HEK293 (cell line): Measurements from ENCODE around the gene RPL7A.

Experiments used
- CTCF ChIA-PET: fragments of 350-600 bp; formaldehyde crosslinking; extraction: SDS; loops from one replicate; lab custom pipeline; 2021; ENCODE audit warnings: antibody characterized with exemption; lab: Yijun Ruan, JAX
- POLR2A ChIA-PET: fragments of 300-600 bp; formaldehyde crosslinking; extraction: SDS; loops from one replicate; lab custom pipeline; 2020; ENCODE audit warnings: antibody characterized with exemption, inconsistent platforms; lab: Yijun Ruan, JAX
- H3K27ac ChIP-seq: fragments of 200-500 bp; sonication (Bioruptor generic); 2 replicates; pipeline ENCODE4 v1.5.1; 2014; ENCODE audit warnings: low read depth, low read length, control low read depth, inconsistent platforms; ENCODE audit errors: extremely low read depth
- H3K36me3 ChIP-seq, 2 experiments: fragments of 200-500 bp in 1 of 2; sonication (Bioruptor generic) in 1 of 2; 1 replicate in 1 of 2; 2 replicates in 1 of 2; pipeline ENCODE4 v1.5.1; 2014 to 2017; ENCODE audit warnings: inconsistent platforms in 2 of 2, low read length in 2 of 2; ENCODE audit not compliant: control insufficient read depth in 2 of 2, insufficient read depth in 1 of 2
- H3K4me1 ChIP-seq: fragments of 200-500 bp; sonication (Bioruptor generic); 2 replicates; pipeline ENCODE4 v1.5.1; 2014; ENCODE audit warnings: mild to moderate bottlenecking, low read length, inconsistent platforms; ENCODE audit not compliant: control insufficient read depth, insufficient read depth
- H3K4me3 ChIP-seq: 2 replicates; pipeline ENCODE4 v1.5.1; 2011; ENCODE audit warnings: low read depth, mild to moderate bottlenecking, control low read depth, low read length, moderate library complexity
- H3K9me3 ChIP-seq: fragments of 200-500 bp; sonication (Bioruptor generic); 2 replicates; pipeline ENCODE4 v1.5.1; 2014; ENCODE audit warnings: low read depth, low read length, inconsistent platforms; ENCODE audit not compliant: control insufficient read depth, insufficient read depth
- AEBP2 ChIP-seq: fragments of 450-650 bp; formaldehyde crosslinking; IDR thresholded peaks from 2 replicates; pipeline ENCODE4 v1.5.1; 2016; ENCODE audit warnings: missing biosample characterization, missing genetic modification characterization, borderline replicate concordance
- GFI1B ChIP-seq: fragments of 450-650 bp; formaldehyde crosslinking; IDR thresholded peaks from 2 replicates; pipeline ENCODE4 v1.5.1; 2016; ENCODE audit warnings: missing biosample characterization, missing genetic modification characterization
- GLI2 ChIP-seq: fragments of 450-650 bp; formaldehyde crosslinking; IDR thresholded peaks from 2 replicates; pipeline ENCODE4; 2017; ENCODE audit warnings: missing biosample characterization, missing genetic modification characterization, low read depth, borderline replicate concordance
- HOXD13 ChIP-seq: sonication (generic); formaldehyde crosslinking; IDR thresholded peaks from 2 replicates; pipeline ENCODE4 v1.8.0; 2022; ENCODE audit warnings: missing genetic modification reagents, borderline replicate concordance
- KLF10 ChIP-seq: fragments of 450-650 bp; IDR thresholded peaks from 2 replicates; pipeline ENCODE4 v1.5.1; 2018; ENCODE audit warnings: missing biosample characterization, mild to moderate bottlenecking, missing genetic modification characterization
- TSHZ1 ChIP-seq: fragments of 450-650 bp; formaldehyde crosslinking; IDR thresholded peaks from 2 replicates; pipeline ENCODE4 v1.5.1; 2016; ENCODE audit warnings: missing biosample characterization, missing genetic modification characterization, borderline replicate concordance
- ZBTB44 ChIP-seq: fragments of 450-650 bp; IDR thresholded peaks from 2 replicates; pipeline ENCODE4 v1.5.1; 2018; ENCODE audit warnings: missing biosample characterization, mild to moderate bottlenecking, missing genetic modification characterization
- ZNF121 ChIP-seq: fragments of 450-650 bp; formaldehyde crosslinking; IDR thresholded peaks from 2 replicates; pipeline ENCODE4 v1.5.1; 2016; ENCODE audit warnings: missing biosample characterization, missing genetic modification characterization
- ZNF184 ChIP-seq: fragments of 450-650 bp; IDR thresholded peaks from 2 replicates; pipeline ENCODE4 v1.5.1; 2018; ENCODE audit warnings: missing biosample characterization, mild to moderate bottlenecking, missing genetic modification characterization
- ZNF202 ChIP-seq: fragments of 450-650 bp; formaldehyde crosslinking; IDR thresholded peaks from 2 replicates; pipeline ENCODE4 v1.5.1; 2016; ENCODE audit warnings: missing biosample characterization, missing genetic modification characterization, borderline replicate concordance
- ZNF24 ChIP-seq: fragments of 450-650 bp; formaldehyde crosslinking; IDR thresholded peaks from 2 replicates; pipeline ENCODE4 v1.5.1; 2016; ENCODE audit warnings: missing biosample characterization, missing genetic modification characterization
- ZNF266 ChIP-seq: fragments of 450-650 bp; formaldehyde crosslinking; IDR thresholded peaks from 2 replicates; pipeline ENCODE4 v1.5.1; 2016; ENCODE audit warnings: missing biosample characterization, missing genetic modification characterization, low read depth
- ZNF324 ChIP-seq: fragments of 450-650 bp; formaldehyde crosslinking; IDR thresholded peaks from 2 replicates; pipeline ENCODE4 v1.5.1; 2016; ENCODE audit warnings: missing biosample characterization, missing genetic modification characterization
- ZNF529 ChIP-seq: fragments of 450-650 bp; formaldehyde crosslinking; IDR thresholded peaks from 2 replicates; pipeline ENCODE4 v1.5.1; 2017; ENCODE audit warnings: missing genetic modification characterization, missing biosample characterization; ENCODE audit not compliant: insufficient replicate concordance
- ZNF548 ChIP-seq: fragments of 450-650 bp; formaldehyde crosslinking; IDR thresholded peaks from 2 replicates; pipeline ENCODE4 v1.5.1; 2016; ENCODE audit warnings: missing biosample characterization, missing genetic modification characterization
- ZNF600 ChIP-seq: fragments of 450-650 bp; formaldehyde crosslinking; IDR thresholded peaks from 2 replicates; pipeline ENCODE4 v1.5.1; 2016; ENCODE audit warnings: missing biosample characterization, missing genetic modification characterization
- ZNF792 ChIP-seq: fragments of 450-650 bp; formaldehyde crosslinking; IDR thresholded peaks from 2 replicates; pipeline ENCODE4 v1.5.1; 2016; ENCODE audit warnings: missing biosample characterization, missing genetic modification characterization
- TF ChIP-seq, protein P1 (sequence below): fragments of 450-650 bp; formaldehyde crosslinking; IDR thresholded peaks from 2 replicates; pipeline ENCODE4 v1.5.1; 2016; ENCODE audit warnings: missing biosample characterization, missing genetic modification characterization
- TF ChIP-seq, protein P2 (sequence below): fragments of 450-650 bp; formaldehyde crosslinking; IDR thresholded peaks from 2 replicates; pipeline ENCODE4 v1.5.1; 2016; ENCODE audit warnings: missing biosample characterization, missing genetic modification characterization
- TF ChIP-seq, protein P3 (sequence below): fragments of 450-650 bp; formaldehyde crosslinking; IDR thresholded peaks from 2 replicates; pipeline ENCODE4 v1.5.1; 2017; ENCODE audit warnings: missing biosample characterization, missing genetic modification characterization
- TF ChIP-seq, protein P4 (sequence below): fragments of 450-650 bp; formaldehyde crosslinking; IDR thresholded peaks from 2 replicates; pipeline ENCODE4 v1.5.1; 2016; ENCODE audit warnings: missing biosample characterization, missing genetic modification characterization

Gene RPL7A

GRCh38 chr9:133344979-133345378 lies 3.0 kb upstream of the RPL7A start:
- ChIA-PET POLR2A (no interaction called here), CTCF (interaction anchor here (3.1 kb wide), 1 partner anchor 15 kb away, joined by 17 read pairs; no protein-coding TSS in a partner anchor)
- Histone ChIP-seq H3K4me3 (no peak overlapping the region), H3K36me3 (peaks cover 3 to 82% of the 10 kb centered on the region in 2 experiments; a peak in 1 of 3 replicates), H3K9me3 (no peaks in the 10 kb centered on the region), H3K27ac (no peak overlapping the region), H3K4me1 (no peaks in the 10 kb centered on the region)
- TF ChIP-seq ZNF792 (tag by site-specific recombination) = no peak
- TF ChIP-seq ZNF184 (tag by site-specific recombination) = no peak
- TF ChIP-seq ZNF202 (tag by site-specific recombination) = no peak
- TF ChIP-seq, protein P1, sequence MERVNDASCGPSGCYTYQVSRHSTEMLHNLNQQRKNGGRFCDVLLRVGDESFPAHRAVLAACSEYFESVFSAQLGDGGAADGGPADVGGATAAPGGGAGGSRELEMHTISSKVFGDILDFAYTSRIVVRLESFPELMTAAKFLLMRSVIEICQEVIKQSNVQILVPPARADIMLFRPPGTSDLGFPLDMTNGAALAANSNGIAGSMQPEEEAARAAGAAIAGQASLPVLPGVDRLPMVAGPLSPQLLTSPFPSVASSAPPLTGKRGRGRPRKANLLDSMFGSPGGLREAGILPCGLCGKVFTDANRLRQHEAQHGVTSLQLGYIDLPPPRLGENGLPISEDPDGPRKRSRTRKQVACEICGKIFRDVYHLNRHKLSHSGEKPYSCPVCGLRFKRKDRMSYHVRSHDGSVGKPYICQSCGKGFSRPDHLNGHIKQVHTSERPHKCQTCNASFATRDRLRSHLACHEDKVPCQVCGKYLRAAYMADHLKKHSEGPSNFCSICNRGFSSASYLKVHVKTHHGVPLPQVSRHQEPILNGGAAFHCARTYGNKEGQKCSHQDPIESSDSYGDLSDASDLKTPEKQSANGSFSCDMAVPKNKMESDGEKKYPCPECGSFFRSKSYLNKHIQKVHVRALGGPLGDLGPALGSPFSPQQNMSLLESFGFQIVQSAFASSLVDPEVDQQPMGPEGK (tag by site-specific recombination) = no peak
- no peak for TF ChIP-seq GFI1B
- TF ChIP-seq, protein P2, sequence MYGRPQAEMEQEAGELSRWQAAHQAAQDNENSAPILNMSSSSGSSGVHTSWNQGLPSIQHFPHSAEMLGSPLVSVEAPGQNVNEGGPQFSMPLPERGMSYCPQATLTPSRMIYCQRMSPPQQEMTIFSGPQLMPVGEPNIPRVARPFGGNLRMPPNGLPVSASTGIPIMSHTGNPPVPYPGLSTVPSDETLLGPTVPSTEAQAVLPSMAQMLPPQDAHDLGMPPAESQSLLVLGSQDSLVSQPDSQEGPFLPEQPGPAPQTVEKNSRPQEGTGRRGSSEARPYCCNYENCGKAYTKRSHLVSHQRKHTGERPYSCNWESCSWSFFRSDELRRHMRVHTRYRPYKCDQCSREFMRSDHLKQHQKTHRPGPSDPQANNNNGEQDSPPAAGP (tag by site-specific recombination) = no peak
- no peak for TF ChIP-seq ZNF121 (tag by site-specific recombination)
- no peak for TF ChIP-seq HOXD13 (CRISPR knock-in tag)
- TF ChIP-seq ZNF529 (tag by site-specific recombination) = no peak
- TF ChIP-seq, protein P3, sequence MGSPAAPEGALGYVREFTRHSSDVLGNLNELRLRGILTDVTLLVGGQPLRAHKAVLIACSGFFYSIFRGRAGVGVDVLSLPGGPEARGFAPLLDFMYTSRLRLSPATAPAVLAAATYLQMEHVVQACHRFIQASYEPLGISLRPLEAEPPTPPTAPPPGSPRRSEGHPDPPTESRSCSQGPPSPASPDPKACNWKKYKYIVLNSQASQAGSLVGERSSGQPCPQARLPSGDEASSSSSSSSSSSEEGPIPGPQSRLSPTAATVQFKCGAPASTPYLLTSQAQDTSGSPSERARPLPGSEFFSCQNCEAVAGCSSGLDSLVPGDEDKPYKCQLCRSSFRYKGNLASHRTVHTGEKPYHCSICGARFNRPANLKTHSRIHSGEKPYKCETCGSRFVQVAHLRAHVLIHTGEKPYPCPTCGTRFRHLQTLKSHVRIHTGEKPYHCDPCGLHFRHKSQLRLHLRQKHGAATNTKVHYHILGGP (tag by site-specific recombination) = no peak
- TF ChIP-seq ZNF324 (tag by site-specific recombination) = no peak
- no peak for TF ChIP-seq ZNF600
- no peak for TF ChIP-seq ZNF24
- TF ChIP-seq, protein P4, sequence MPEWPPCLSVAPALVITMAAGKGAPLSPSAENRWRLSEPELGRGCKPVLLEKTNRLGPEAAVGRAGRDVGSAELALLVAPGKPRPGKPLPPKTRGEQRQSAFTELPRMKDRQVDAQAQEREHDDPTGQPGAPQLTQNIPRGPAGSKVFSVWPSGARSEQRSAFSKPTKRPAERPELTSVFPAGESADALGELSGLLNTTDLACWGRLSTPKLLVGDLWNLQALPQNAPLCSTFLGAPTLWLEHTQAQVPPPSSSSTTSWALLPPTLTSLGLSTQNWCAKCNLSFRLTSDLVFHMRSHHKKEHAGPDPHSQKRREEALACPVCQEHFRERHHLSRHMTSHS (tag by site-specific recombination) = no peak
- TF ChIP-seq KLF10 (tag by site-specific recombination) = no peak

GRCh38 chr9:133345596-133345995 lies 2.4 kb upstream of the RPL7A start:
- Histone ChIP-seq H3K9me3 (no peaks in the 10 kb centered on the region), H3K4me3 (no peak overlapping the region), H3K4me1 (no peaks in the 10 kb centered on the region), H3K27ac (no peak overlapping the region), H3K36me3 (peaks cover 4 to 82% of the 10 kb centered on the region in 2 experiments; a peak in 2 of 3 replicates)
- ChIA-PET CTCF (interaction anchor here (2.1 kb wide), 1 partner anchor 58 kb away, joined by 12 read pairs; no protein-coding TSS in a partner anchor), POLR2A (interaction anchor here (1.2 to 6.0 kb wide), 3 partner anchors 12 to 114 kb away, joined by 3 to 89 read pairs (median 6); partner anchors contain the start of genes CACFD1, SURF1 and SURF2)
- no peak for TF ChIP-seq ZNF266
- TF ChIP-seq ZBTB44 (tag by site-specific recombination) = no peak
- TF ChIP-seq GLI2 = no peak
- TF ChIP-seq AEBP2 (tag by site-specific recombination) = no peak
- TF ChIP-seq ZNF548 (tag by site-specific recombination) = no peak
- TF ChIP-seq, protein P3 (tag by site-specific recombination) = no peak
- TF ChIP-seq TSHZ1 = no peak
